Measurements from ENCODE around the gene INHBA.
A peak's percentile ranks its signal among the peaks of the same experiment; 100 is the strongest.

The INHBA gene

GRCh38 chr7:41711283-41712064 is 8.6 kb upstream of the INHBA start:
- Histone ChIP-seq H3K9me3 (ENCODE audit: control insufficient read depth in 2 of 2, low read length in 2 of 2) (no peaks in the 10 kb centered on the region), H3K27me3 (ENCODE audit: control insufficient read depth in 1 of 2, insufficient read depth in 2 of 2, low read length in 2 of 2) (no peaks in the 10 kb centered on the region), H3K9ac (ENCODE audit: low read length in 2 of 2) (no peak overlapping the region), H3K4me3 (ENCODE audit: low read length in 2 of 2) (no peak overlapping the region), H3K4me1 (ENCODE audit: control insufficient read depth, insufficient read depth, low read length) (peaks cover 1% of the 10 kb centered on the region), H3K36me3 (ENCODE audit: control insufficient read depth in 2 of 2, insufficient read depth in 2 of 2, low read length in 2 of 2) (no peaks in the 10 kb centered on the region), H3K27ac (ENCODE audit: low read length) (no peak overlapping the region)

- Histone ChIP-seq H3K4me1 (ENCODE audit: control insufficient read depth, insufficient read depth, low read length) (peaks cover 8% of the 10 kb centered on the region), H3K27me3 (ENCODE audit: control insufficient read depth in 1 of 2, insufficient read depth in 2 of 2, low read length in 2 of 2) (no peaks in the 10 kb centered on the region), H3K36me3 (ENCODE audit: control insufficient read depth in 2 of 2, insufficient read depth in 2 of 2, low read length in 2 of 2) (no peaks in the 10 kb centered on the region), H3K27ac (ENCODE audit: low read length) (no peak overlapping the region), H3K9ac (ENCODE audit: low read length in 2 of 2) (no peak overlapping the region), H3K4me3 (ENCODE audit: low read length in 2 of 2) (no peak overlapping the region), H3K9me3 (ENCODE audit: control insufficient read depth in 2 of 2, low read length in 2 of 2) (no peaks in the 10 kb centered on the region)
These were observed 7.9 kb upstream of the INHBA start for GRCh38 chr7:41710838-41711237.

GRCh38 chr7:41709621-41710020 is 6.7 kb upstream of the INHBA start:
- H3K27ac ChIP-seq (ENCODE audit: low read length), result no peak overlapping the region
- H3K9ac ChIP-seq (ENCODE audit: low read length in 2 of 2), result no peak overlapping the region
- H3K9me3 ChIP-seq (ENCODE audit: control insufficient read depth in 2 of 2, low read length in 2 of 2), result no peaks in the 10 kb centered on the region
- H3K36me3 ChIP-seq (ENCODE audit: control insufficient read depth in 2 of 2, insufficient read depth in 2 of 2, low read length in 2 of 2), result no peaks in the 10 kb centered on the region
- H3K4me3 ChIP-seq (ENCODE audit: low read length in 2 of 2), result no peak overlapping the region
- no peaks in the 10 kb centered on the region for H3K27me3 ChIP-seq (ENCODE audit: control insufficient read depth in 1 of 2, insufficient read depth in 2 of 2, low read length in 2 of 2)
- H3K4me1 ChIP-seq (ENCODE audit: control insufficient read depth, insufficient read depth, low read length), result peaks cover 19% of the 10 kb centered on the region

DNA sequence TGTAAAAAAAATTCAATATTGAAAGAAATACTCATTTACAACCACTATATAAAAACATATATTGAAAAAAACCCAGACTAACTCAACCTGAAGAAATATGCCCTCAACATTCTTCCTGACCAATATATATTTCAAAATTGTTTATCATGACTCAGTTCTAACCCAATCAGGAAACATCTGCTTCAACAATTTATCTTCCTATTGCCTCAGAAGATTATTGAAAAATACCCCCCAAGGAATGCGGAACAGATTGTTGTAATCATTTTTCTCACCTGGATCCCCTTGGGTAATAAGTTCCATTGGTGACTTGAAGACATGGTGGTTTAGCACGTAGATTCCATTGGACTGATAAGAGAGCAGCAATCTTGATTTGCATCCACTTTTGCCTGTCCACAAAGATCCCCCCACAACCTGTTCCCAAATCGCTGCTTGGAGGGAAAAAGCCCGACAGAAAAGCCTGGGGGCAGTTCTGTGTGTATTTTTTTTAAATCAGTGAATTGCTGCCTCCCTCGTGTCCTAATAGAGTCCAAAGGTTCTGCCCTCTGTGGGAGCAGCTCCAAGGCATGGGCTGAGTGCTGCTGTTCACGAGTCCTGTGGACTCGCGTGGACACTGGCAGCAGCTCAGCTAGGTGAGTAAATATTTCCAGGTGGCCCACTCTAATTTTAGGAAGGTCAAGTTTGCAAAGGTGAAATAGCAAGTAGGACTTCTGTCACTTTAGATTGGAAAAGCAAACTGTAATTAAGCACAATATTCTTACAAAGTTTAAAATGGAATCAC is 5.9 kb upstream of the INHBA start:
- H3K36me3 ChIP-seq (ENCODE audit: control insufficient read depth in 2 of 2, insufficient read depth in 2 of 2, low read length in 2 of 2), result no peaks in the 10 kb centered on the region
- no peaks in the 10 kb centered on the region for H3K9me3 ChIP-seq (ENCODE audit: control insufficient read depth in 2 of 2, low read length in 2 of 2)
- H3K27ac ChIP-seq (ENCODE audit: low read length), result no peak overlapping the region
- no peak overlapping the region for H3K9ac ChIP-seq (ENCODE audit: low read length in 2 of 2)
- no peaks in the 10 kb centered on the region for H3K27me3 ChIP-seq (ENCODE audit: control insufficient read depth in 1 of 2, insufficient read depth in 2 of 2, low read length in 2 of 2)
- peaks cover 24% of the 10 kb centered on the region for H3K4me1 ChIP-seq (ENCODE audit: control insufficient read depth, insufficient read depth, low read length)
- H3K4me3 ChIP-seq (ENCODE audit: low read length in 2 of 2), result no peak overlapping the region

- peak overlapping the region; percentile 88 for H3K27ac ChIP-seq (ENCODE audit: low read length)
- peaks cover 29% of the 10 kb centered on the region for H3K4me1 ChIP-seq (ENCODE audit: control insufficient read depth, insufficient read depth, low read length)
- H3K4me3 ChIP-seq (ENCODE audit: low read length in 2 of 2), result peak overlapping the region; percentile 79 to 86
- no peaks in the 10 kb centered on the region for H3K36me3 ChIP-seq (ENCODE audit: control insufficient read depth in 2 of 2, insufficient read depth in 2 of 2, low read length in 2 of 2)
- no peaks in the 10 kb centered on the region for H3K9me3 ChIP-seq (ENCODE audit: control insufficient read depth in 2 of 2, low read length in 2 of 2)
- H3K9ac ChIP-seq (ENCODE audit: low read length in 2 of 2), result peak overlapping the region; percentile 60 to 76
- no peaks in the 10 kb centered on the region for H3K27me3 ChIP-seq (ENCODE audit: control insufficient read depth in 1 of 2, insufficient read depth in 2 of 2, low read length in 2 of 2)
These were observed 3.5 kb upstream of the INHBA start for GRCh38 chr7:41706228-41706930.

- H3K9me3 ChIP-seq (ENCODE audit: control insufficient read depth in 2 of 2, low read length in 2 of 2), result no peaks in the 10 kb centered on the region
- peaks cover 36% of the 10 kb centered on the region for H3K4me1 ChIP-seq (ENCODE audit: control insufficient read depth, insufficient read depth, low read length)
- no peaks in the 10 kb centered on the region for H3K36me3 ChIP-seq (ENCODE audit: control insufficient read depth in 2 of 2, insufficient read depth in 2 of 2, low read length in 2 of 2)
- H3K4me3 ChIP-seq (ENCODE audit: low read length in 2 of 2), result peak overlapping the region; percentile 79 to 86
- no peaks in the 10 kb centered on the region for H3K27me3 ChIP-seq (ENCODE audit: control insufficient read depth in 1 of 2, insufficient read depth in 2 of 2, low read length in 2 of 2)
- peak overlapping the region; percentile 76 to 82 for H3K9ac ChIP-seq (ENCODE audit: low read length in 2 of 2)
- peak overlapping the region; percentile 88 for H3K27ac ChIP-seq (ENCODE audit: low read length)
These were observed 2.4 kb upstream of the INHBA start for GRCh38 chr7:41705109-41705901.

GRCh38 chr7:41701068-41701941 is 1.6 kb downstream of the INHBA start:
- peaks cover 43% of the 10 kb centered on the region for H3K4me1 ChIP-seq (ENCODE audit: control insufficient read depth, insufficient read depth, low read length)
- peak overlapping the region; percentile 11 for H3K27ac ChIP-seq (ENCODE audit: low read length)

DNA sequence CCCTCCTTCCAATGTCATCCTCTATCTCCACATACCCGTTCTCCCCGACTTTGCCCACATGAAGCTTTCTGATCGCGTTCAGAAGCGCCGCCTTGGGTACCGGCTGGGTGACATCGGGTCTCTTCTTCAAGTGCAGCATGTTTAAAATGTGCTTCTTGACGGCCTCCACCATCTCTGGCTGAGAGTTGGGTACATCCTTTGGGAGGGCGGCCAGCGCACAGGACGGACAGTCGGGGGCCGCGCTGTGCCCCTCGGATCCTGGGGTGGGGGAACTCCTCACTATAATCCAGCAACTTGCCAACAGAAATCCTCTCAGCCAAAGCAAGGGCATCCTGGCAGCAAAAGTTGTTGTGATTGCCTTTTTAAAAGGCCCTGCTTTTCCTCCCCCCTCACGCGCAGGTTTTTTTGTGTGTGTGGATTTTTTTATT is 2.8 kb downstream of the INHBA start:
- Histone ChIP-seq H3K9me3 (ENCODE audit: control insufficient read depth in 2 of 2, low read length in 2 of 2) (no peaks in the 10 kb centered on the region), H3K4me3 (ENCODE audit: low read length in 2 of 2) (peak overlapping the region; percentile 71 to 81), H3K27me3 (ENCODE audit: control insufficient read depth in 1 of 2, insufficient read depth in 2 of 2, low read length in 2 of 2) (no peaks in the 10 kb centered on the region), H3K4me1 (ENCODE audit: control insufficient read depth, insufficient read depth, low read length) (peaks cover 33% of the 10 kb centered on the region), H3K27ac (ENCODE audit: low read length) (no peak overlapping the region), H3K36me3 (ENCODE audit: control insufficient read depth in 2 of 2, insufficient read depth in 2 of 2, low read length in 2 of 2) (no peaks in the 10 kb centered on the region), H3K9ac (ENCODE audit: low read length in 2 of 2) (peak overlapping the region; percentile 47 to 67)

More at GRCh38 chr7:41701068-41701941, 1.6 kb downstream of the INHBA start:
- Histone ChIP-seq H3K36me3 (ENCODE audit: control insufficient read depth in 2 of 2, insufficient read depth in 2 of 2, low read length in 2 of 2) (no peaks in the 10 kb centered on the region), H3K27me3 (ENCODE audit: control insufficient read depth in 1 of 2, insufficient read depth in 2 of 2, low read length in 2 of 2) (no peaks in the 10 kb centered on the region), H3K9ac (ENCODE audit: low read length in 2 of 2) (no peak overlapping the region), H3K9me3 (ENCODE audit: control insufficient read depth in 2 of 2, low read length in 2 of 2) (no peaks in the 10 kb centered on the region), H3K4me3 (ENCODE audit: low read length in 2 of 2) (peak overlapping the region in 1 of 2 donors; percentile 81)

DNA sequence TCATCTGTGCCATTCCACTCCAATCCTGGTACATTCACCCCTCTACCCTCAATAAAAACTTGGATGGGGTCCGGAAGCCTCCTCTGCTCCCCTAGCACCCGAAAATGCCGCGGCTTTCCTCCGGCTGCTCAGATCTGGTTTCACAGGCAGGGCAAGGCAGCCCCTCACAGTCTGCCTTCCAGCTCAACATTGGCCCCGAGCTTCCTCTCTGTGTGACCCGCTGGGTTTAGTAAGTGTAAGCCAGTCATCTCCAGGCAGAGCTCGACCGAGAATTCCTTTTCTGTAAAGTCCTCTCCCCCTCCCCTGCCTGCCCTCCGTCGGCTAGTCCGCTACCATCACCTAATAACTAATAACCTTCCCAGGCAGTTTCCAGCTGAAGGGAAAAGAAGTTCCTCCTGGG is 3.4 kb downstream of the INHBA start:
- Histone ChIP-seq H3K9me3 (ENCODE audit: control insufficient read depth in 2 of 2, low read length in 2 of 2) (no peaks in the 10 kb centered on the region), H3K36me3 (ENCODE audit: control insufficient read depth in 2 of 2, insufficient read depth in 2 of 2, low read length in 2 of 2) (no peaks in the 10 kb centered on the region), H3K9ac (ENCODE audit: low read length in 2 of 2) (peak overlapping the region; percentile 72 to 73), H3K4me3 (ENCODE audit: low read length in 2 of 2) (peak overlapping the region; percentile 71 to 81), H3K4me1 (ENCODE audit: control insufficient read depth, insufficient read depth, low read length) (peaks cover 31% of the 10 kb centered on the region), H3K27ac (ENCODE audit: low read length) (peak overlapping the region; percentile 71), H3K27me3 (ENCODE audit: control insufficient read depth in 1 of 2, insufficient read depth in 2 of 2, low read length in 2 of 2) (no peaks in the 10 kb centered on the region)

Data from stomach smooth muscle (tissue), 2 donors.